Kasumi-1 (cell line): ENCODE data around the gene DNM3.
"Not testable (repeated sequence)": the region's sequence is repeated elsewhere in the genome, so short reads cannot be mapped to it uniquely, and the experiment has no call there.

ENCODE experiments used
- DNase-seq, 2 experiments: peaks; one replicate each; lab custom pipeline; 2025; lab: John Stamatoyannopoulos, UW

DNM3 gene

GRCh38 chr1:172024944-172025738, 183.8 kb downstream of the DNM3 start:
- DNase-seq, result not testable (repeated sequence)

- DNase-seq, result no peak
These were observed 199.2 kb downstream of the DNM3 start for GRCh38 chr1:172040466-172040865.

- DNase-seq, result no peak
These were observed 199.8 kb downstream of the DNM3 start for GRCh38 chr1:172041102-172041501.

- no peak for DNase-seq
These were observed 200.4 kb downstream of the DNM3 start for GRCh38 chr1:172041742-172042141.

GRCh38 chr1:172043900-172044299, 202.6 kb downstream of the DNM3 start:
- DNase-seq, result no peak

GRCh38 chr1:172051898-172052297, 210.6 kb downstream of the DNM3 start:
- DNase-seq, result no peak

- no peak for DNase-seq
These were observed 212.9 kb downstream of the DNM3 start for GRCh38 chr1:172054172-172054571.

GRCh38 chr1:172055816-172056419, 214.6 kb downstream of the DNM3 start:
- not testable (repeated sequence) for DNase-seq

GRCh38 chr1:172068334-172068733, 227.0 kb downstream of the DNM3 start:
- DNase-seq, result no peak

GRCh38 chr1:172069051-172069450, 227.8 kb downstream of the DNM3 start:
- no peak for DNase-seq

- DNase-seq, result no peak
These were observed 228.2 kb downstream of the DNM3 start for GRCh38 chr1:172069534-172069933.

GRCh38 chr1:172070055-172070454, 228.8 kb downstream of the DNM3 start:
- no peak for DNase-seq

GRCh38 chr1:172071746-172072145, 230.4 kb downstream of the DNM3 start:
- no peak for DNase-seq

GRCh38 chr1:172079859-172080258, 238.6 kb downstream of the DNM3 start:
- DNase-seq, result not testable (repeated sequence)

- DNase-seq, result no peak
These were observed 241.9 kb downstream of the DNM3 start for GRCh38 chr1:172083191-172083590.

GRCh38 chr1:172084876-172085275, 243.6 kb downstream of the DNM3 start:
- DNase-seq, result no peak

GRCh38 chr1:172085317-172085716, 244.0 kb downstream of the DNM3 start:
- DNase-seq, result no peak

GRCh38 chr1:172086137-172086536, 244.8 kb downstream of the DNM3 start:
- no peak for DNase-seq

- no peak for DNase-seq
These were observed 247.0 kb downstream of the DNM3 start for GRCh38 chr1:172088256-172088655.

GRCh38 chr1:172089768-172090510, 248.6 kb downstream of the DNM3 start:
- DNase-seq, result peak; percentile 11 to 16

GRCh38 chr1:172090511-172090817, 249.2 kb downstream of the DNM3 start:
- no peak for DNase-seq

- no peak for DNase-seq
These were observed 254.5 kb downstream of the DNM3 start for GRCh38 chr1:172095846-172096245.

- DNase-seq, result no peak
These were observed 263.9 kb downstream of the DNM3 start for GRCh38 chr1:172105230-172105629.
